OCI-LY3 (cell line): ENCODE results near the gene NAMPT.

Experiments
- EZH2phosphoT487 ChIP-seq: fragments of 200-600 bp; shearing (Covaris generic); IDR thresholded peaks from 2 replicates; pipeline ENCODE4 v1.6.1; 2018; ENCODE audit warnings: antibody characterized with exemption, mixed run types, low read depth
- TF ChIP-seq, protein P1 (sequence below): fragments of 200-600, 300-600 bp; sonication (generic); IDR thresholded peaks from 2 replicates; pipeline ENCODE4 v1.5.1; 2014; ENCODE audit warnings: antibody characterized with exemption, low read length, low read depth

DNA sequence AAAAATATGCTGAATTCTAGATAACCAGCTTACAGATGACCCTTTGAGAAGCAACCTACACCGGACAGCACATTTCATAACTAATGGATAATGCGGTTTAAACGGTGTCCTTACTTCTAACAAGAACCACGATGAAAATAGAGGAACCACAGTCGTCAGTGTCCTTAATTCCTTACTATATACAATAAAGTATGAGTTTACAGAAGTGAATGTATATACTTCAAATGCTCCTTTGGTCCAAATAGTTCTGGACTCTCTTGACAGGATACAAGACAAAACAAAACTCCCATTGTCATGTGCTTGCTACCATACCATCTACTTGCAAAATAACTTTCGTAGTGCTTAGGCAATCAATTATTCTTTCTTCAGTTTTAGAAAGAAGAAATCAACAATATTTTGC is 2.4 kb downstream of the NAMPT start:
- TF ChIP-seq EZH2phosphoT487, result no peak
- TF ChIP-seq, protein P1, sequence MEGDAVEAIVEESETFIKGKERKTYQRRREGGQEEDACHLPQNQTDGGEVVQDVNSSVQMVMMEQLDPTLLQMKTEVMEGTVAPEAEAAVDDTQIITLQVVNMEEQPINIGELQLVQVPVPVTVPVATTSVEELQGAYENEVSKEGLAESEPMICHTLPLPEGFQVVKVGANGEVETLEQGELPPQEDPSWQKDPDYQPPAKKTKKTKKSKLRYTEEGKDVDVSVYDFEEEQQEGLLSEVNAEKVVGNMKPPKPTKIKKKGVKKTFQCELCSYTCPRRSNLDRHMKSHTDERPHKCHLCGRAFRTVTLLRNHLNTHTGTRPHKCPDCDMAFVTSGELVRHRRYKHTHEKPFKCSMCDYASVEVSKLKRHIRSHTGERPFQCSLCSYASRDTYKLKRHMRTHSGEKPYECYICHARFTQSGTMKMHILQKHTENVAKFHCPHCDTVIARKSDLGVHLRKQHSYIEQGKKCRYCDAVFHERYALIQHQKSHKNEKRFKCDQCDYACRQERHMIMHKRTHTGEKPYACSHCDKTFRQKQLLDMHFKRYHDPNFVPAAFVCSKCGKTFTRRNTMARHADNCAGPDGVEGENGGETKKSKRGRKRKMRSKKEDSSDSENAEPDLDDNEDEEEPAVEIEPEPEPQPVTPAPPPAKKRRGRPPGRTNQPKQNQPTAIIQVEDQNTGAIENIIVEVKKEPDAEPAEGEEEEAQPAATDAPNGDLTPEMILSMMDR, result no peak
